ENCODE measurements around the gene LGMN. TPM values are rescaled to one million over a fixed set of nuclear protein-coding genes. Genes with fewer than 3 reads are reported as not detected.

The LGMN gene
- total and polyA plus RNA-seq, 2 experiments from 2014 or later, result 60.0 to 83.5 TPM

GRCh38 chr14:92724516-92725340, 23.7 kb downstream of the LGMN start:
- ATAC-seq, result no peak

More at GRCh38 chr14:92724516-92725340, 23.7 kb downstream of the LGMN start:
- TF ChIP-seq REST (IDR thresholded peaks at IDR 0.05; ENCODE audit: unreplicated experiment) (no peak), ZNF331 (CRISPR knock-in tag; IDR thresholded peaks at IDR 0.05; ENCODE audit: low read depth) (no peak), CREB1 (CRISPR knock-in tag; IDR thresholded peaks at IDR 0.05; ENCODE audit: low read depth) (no peak), STAT1 (IDR thresholded peaks at IDR 0.05; ENCODE audit: unreplicated experiment) (no peak), EZH2phosphoT487 (IDR thresholded peaks at IDR 0.05; ENCODE audit: unreplicated experiment) (no peak), ZNF114 (CRISPR knock-in tag; IDR thresholded peaks at IDR 0.05) (no peak), JUNB (IDR thresholded peaks at IDR 0.05; ENCODE audit: unreplicated experiment) (no peak), EZH2 (IDR thresholded peaks at IDR 0.05; ENCODE audit: low read depth, unreplicated experiment) (no peak), NANOG (IDR thresholded peaks at IDR 0.05; ENCODE audit: borderline replicate concordance) (no peak), POLR2AphosphoS5 (IDR thresholded peaks at IDR 0.05; ENCODE audit: low read depth) (no peak)
- TF ChIP-seq, protein P1, sequence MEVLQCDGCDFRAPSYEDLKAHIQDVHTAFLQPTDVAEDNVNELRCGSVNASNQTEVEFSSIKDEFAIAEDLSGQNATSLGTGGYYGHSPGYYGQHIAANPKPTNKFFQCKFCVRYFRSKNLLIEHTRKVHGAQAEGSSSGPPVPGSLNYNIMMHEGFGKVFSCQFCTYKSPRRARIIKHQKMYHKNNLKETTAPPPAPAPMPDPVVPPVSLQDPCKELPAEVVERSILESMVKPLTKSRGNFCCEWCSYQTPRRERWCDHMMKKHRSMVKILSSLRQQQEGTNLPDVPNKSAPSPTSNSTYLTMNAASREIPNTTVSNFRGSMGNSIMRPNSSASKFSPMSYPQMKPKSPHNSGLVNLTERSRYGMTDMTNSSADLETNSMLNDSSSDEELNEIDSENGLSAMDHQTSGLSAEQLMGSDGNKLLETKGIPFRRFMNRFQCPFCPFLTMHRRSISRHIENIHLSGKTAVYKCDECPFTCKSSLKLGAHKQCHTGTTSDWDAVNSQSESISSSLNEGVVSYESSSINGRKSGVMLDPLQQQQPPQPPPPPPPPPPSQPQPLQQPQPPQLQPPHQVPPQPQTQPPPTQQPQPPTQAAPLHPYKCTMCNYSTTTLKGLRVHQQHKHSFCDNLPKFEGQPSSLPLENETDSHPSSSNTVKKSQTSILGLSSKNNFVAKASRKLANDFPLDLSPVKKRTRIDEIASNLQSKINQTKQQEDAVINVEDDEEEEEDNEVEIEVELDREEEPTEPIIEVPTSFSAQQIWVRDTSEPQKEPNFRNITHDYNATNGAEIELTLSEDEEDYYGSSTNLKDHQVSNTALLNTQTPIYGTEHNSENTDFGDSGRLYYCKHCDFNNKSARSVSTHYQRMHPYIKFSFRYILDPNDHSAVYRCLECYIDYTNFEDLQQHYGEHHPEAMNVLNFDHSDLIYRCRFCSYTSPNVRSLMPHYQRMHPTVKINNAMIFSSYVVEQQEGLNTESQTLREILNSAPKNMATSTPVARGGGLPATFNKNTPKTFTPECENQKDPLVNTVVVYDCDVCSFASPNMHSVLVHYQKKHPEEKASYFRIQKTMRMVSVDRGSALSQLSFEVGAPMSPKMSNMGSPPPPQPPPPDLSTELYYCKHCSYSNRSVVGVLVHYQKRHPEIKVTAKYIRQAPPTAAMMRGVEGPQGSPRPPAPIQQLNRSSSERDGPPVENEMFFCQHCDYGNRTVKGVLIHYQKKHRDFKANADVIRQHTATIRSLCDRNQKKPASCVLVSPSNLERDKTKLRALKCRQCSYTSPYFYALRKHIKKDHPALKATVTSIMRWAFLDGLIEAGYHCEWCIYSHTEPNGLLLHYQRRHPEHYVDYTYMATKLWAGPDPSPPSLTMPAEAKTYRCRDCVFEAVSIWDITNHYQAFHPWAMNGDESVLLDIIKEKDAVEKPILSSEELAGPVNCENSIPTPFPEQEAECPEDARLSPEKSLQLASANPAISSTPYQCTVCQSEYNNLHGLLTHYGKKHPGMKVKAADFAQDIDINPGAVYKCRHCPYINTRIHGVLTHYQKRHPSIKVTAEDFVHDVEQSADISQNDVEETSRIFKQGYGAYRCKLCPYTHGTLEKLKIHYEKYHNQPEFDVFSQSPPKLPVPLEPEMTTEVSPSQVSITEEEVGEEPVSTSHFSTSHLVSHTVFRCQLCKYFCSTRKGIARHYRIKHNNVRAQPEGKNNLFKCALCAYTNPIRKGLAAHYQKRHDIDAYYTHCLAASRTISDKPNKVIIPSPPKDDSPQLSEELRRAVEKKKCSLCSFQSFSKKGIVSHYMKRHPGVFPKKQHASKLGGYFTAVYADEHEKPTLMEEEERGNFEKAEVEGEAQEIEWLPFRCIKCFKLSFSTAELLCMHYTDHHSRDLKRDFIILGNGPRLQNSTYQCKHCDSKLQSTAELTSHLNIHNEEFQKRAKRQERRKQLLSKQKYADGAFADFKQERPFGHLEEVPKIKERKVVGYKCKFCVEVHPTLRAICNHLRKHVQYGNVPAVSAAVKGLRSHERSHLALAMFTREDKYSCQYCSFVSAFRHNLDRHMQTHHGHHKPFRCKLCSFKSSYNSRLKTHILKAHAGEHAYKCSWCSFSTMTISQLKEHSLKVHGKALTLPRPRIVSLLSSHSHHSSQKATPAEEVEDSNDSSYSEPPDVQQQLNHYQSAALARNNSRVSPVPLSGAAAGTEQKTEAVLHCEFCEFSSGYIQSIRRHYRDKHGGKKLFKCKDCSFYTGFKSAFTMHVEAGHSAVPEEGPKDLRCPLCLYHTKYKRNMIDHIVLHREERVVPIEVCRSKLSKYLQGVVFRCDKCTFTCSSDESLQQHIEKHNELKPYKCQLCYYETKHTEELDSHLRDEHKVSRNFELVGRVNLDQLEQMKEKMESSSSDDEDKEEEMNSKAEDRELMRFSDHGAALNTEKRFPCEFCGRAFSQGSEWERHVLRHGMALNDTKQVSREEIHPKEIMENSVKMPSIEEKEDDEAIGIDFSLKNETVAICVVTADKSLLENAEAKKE (CRISPR knock-in tag; IDR thresholded peaks at IDR 0.05), result no peak
- TF ChIP-seq, protein P2, sequence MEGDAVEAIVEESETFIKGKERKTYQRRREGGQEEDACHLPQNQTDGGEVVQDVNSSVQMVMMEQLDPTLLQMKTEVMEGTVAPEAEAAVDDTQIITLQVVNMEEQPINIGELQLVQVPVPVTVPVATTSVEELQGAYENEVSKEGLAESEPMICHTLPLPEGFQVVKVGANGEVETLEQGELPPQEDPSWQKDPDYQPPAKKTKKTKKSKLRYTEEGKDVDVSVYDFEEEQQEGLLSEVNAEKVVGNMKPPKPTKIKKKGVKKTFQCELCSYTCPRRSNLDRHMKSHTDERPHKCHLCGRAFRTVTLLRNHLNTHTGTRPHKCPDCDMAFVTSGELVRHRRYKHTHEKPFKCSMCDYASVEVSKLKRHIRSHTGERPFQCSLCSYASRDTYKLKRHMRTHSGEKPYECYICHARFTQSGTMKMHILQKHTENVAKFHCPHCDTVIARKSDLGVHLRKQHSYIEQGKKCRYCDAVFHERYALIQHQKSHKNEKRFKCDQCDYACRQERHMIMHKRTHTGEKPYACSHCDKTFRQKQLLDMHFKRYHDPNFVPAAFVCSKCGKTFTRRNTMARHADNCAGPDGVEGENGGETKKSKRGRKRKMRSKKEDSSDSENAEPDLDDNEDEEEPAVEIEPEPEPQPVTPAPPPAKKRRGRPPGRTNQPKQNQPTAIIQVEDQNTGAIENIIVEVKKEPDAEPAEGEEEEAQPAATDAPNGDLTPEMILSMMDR (conservative IDR thresholded peaks at IDR 0.05; ENCODE audit: low read depth in 2 of 2), result no peak
- TF ChIP-seq, protein P3, sequence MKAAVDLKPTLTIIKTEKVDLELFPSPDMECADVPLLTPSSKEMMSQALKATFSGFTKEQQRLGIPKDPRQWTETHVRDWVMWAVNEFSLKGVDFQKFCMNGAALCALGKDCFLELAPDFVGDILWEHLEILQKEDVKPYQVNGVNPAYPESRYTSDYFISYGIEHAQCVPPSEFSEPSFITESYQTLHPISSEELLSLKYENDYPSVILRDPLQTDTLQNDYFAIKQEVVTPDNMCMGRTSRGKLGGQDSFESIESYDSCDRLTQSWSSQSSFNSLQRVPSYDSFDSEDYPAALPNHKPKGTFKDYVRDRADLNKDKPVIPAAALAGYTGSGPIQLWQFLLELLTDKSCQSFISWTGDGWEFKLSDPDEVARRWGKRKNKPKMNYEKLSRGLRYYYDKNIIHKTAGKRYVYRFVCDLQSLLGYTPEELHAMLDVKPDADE (IDR thresholded peaks at IDR 0.05), result no peak
- no peak overlapping the region for H3K4me2 ChIP-seq
- Mint-ChIP-seq H3K4me3 (no peak overlapping the region), H3K27me3 (ENCODE audit: insufficient read depth, low read depth, poor library complexity) (peaks cover 4% of the 10 kb centered on the region), H3K36me3 (ENCODE audit: low read depth) (peaks cover 33% of the 10 kb centered on the region), H3K9me3 (peaks cover 3% of the 10 kb centered on the region; the same call in 1 of the 3 replicates), H3K27ac (no peak overlapping the region), H3K4me1 (peaks cover 6% of the 10 kb centered on the region; the same call in 2 of the 3 replicates)
- H3K27ac ChIP-seq (ENCODE audit: low read depth), result no peak overlapping the region
- H3K9me2 ChIP-seq (ENCODE audit: insufficient read depth), result no peaks in the 10 kb centered on the region
- DNase-seq (ENCODE audit: low spot score), result no peak
- peaks cover 24% of the 10 kb centered on the region for H3K79me2 ChIP-seq (replicated peaks; ENCODE audit: insufficient read depth)
- H3K4me3 ChIP-seq, result no peak overlapping the region
- no peaks in the 10 kb centered on the region; the same call in 1 of the 2 replicates for H4K20me1 ChIP-seq (replicated peaks; ENCODE audit: insufficient read depth)
- H3K27me3 ChIP-seq (ENCODE audit: insufficient read depth), result no peaks in the 10 kb centered on the region
- H3K36me3 ChIP-seq (ENCODE audit: insufficient read depth), result peaks cover under 1% of the 10 kb centered on the region; the same call in 1 of the 2 replicates
- H3F3A ChIP-seq (replicated peaks; ENCODE audit: low read depth), result no peaks in the 10 kb centered on the region
- H3K4me1 ChIP-seq (ENCODE audit: insufficient read depth), result no peaks in the 10 kb centered on the region
- no peak overlapping the region for H2AFZ ChIP-seq

Measured in GM23338 (cell line).